Astrocyte (in vitro differentiated cells and primary cell): ENCODE data around the gene OSER1. TPM values are rescaled to one million over a fixed set of nuclear protein-coding genes. Genes with fewer than 3 reads are reported as not detected.

Source experiments
- DNase-seq: peaks from one replicate; pipeline ENCODE4 v3.0.0-alpha.2; 2010; ENCODE audit warnings: low read depth
- FAIRE-seq: peaks from 2 replicates; lab custom pipeline; 2011; peaks lifted over from hg19 to GRCh38; lab: Jason Lieb, UNC
- H2AFZ ChIP-seq: 2 replicates; pipeline ENCODE4 v1.6.0; 2012; ENCODE audit warnings: low read depth, low read length, inconsistent platforms
- H3K27ac ChIP-seq: 2 replicates; pipeline ENCODE4 v1.5.1; 2011; ENCODE audit warnings: low read depth, low read length, inconsistent platforms
- H3K27me3 ChIP-seq: 2 replicates; pipeline ENCODE4 v1.6.0; 2011; ENCODE audit warnings: low read length, inconsistent platforms; ENCODE audit not compliant: insufficient read depth
- H3K36me3 ChIP-seq: 2 replicates; pipeline ENCODE4 v1.5.1; 2011; ENCODE audit warnings: low read length, inconsistent platforms; ENCODE audit not compliant: insufficient read depth
- H3K4me1 ChIP-seq: 2 replicates; pipeline ENCODE4 v1.5.1; 2011; ENCODE audit warnings: low read length, inconsistent platforms; ENCODE audit not compliant: insufficient read depth
- H3K4me2 ChIP-seq: 2 replicates; pipeline ENCODE4 v1.6.0; 2012; ENCODE audit warnings: low read length, inconsistent platforms
- H3K4me3 ChIP-seq: 2 replicates; pipeline ENCODE4 v1.5.1; 2011; ENCODE audit warnings: low read depth, mild to moderate bottlenecking, low read length, inconsistent platforms; ENCODE audit not compliant: insufficient read depth
- H3K79me2 ChIP-seq: 2 replicates; pipeline ENCODE4 v1.6.0; 2012; ENCODE audit warnings: mild to moderate bottlenecking, low read length, inconsistent platforms; ENCODE audit not compliant: insufficient read depth
- H3K9ac ChIP-seq: 2 replicates; pipeline ENCODE4 v1.6.0; 2012; ENCODE audit warnings: mild to moderate bottlenecking, low read length, inconsistent platforms
- H3K9me3 ChIP-seq: 2 replicates; pipeline ENCODE4 v1.5.1; 2012; ENCODE audit warnings: low read depth, mild to moderate bottlenecking, low read length, inconsistent platforms; ENCODE audit not compliant: insufficient read depth
- H4K20me1 ChIP-seq: 2 replicates; pipeline ENCODE4 v1.6.0; 2012; ENCODE audit warnings: low read length, inconsistent platforms; ENCODE audit not compliant: insufficient read depth
- H3K27ac Mint-ChIP-seq: one replicate; pipeline ENCODE4 v1.8.0; 2021; ENCODE audit warnings: mild to moderate bottlenecking, mixed read lengths; ENCODE audit not compliant: unreplicated experiment
- H3K27me3 Mint-ChIP-seq: one replicate; pipeline ENCODE4 v1.8.0; 2021; ENCODE audit warnings: low read depth, mixed read lengths; ENCODE audit not compliant: unreplicated experiment
- H3K36me3 Mint-ChIP-seq: one replicate; pipeline ENCODE4 v1.8.0; 2021; ENCODE audit warnings: low read depth, mixed read lengths; ENCODE audit not compliant: unreplicated experiment
- H3K4me1 Mint-ChIP-seq: one replicate; pipeline ENCODE4 v1.8.0; 2021; ENCODE audit warnings: low read depth, mixed read lengths; ENCODE audit not compliant: unreplicated experiment
- H3K4me3 Mint-ChIP-seq: one replicate; pipeline ENCODE4 v1.8.0; 2021; ENCODE audit warnings: mild to moderate bottlenecking, moderate library complexity, mixed read lengths; ENCODE audit not compliant: unreplicated experiment
- H3K9me3 Mint-ChIP-seq: one replicate; pipeline ENCODE4 v1.8.0; 2021; ENCODE audit warnings: mild to moderate bottlenecking, mixed read lengths; ENCODE audit not compliant: unreplicated experiment
- EZH2 ChIP-seq: IDR thresholded peaks from 2 replicates; pipeline ENCODE4 v1.6.1; 2012; ENCODE audit warnings: mild to moderate bottlenecking, low read length, inconsistent platforms; ENCODE audit not compliant: insufficient read depth
- total RNA-seq: library from RNA; stranded (reverse); gene quantifications from 2 replicates; pipeline ENCODE4 v1.2.1, GENCODE V29; 2021
- TF ChIP-seq, protein P1 (sequence below): IDR thresholded peaks from 2 replicates; pipeline ENCODE4 v1.5.1; 2011; ENCODE audit warnings: low read depth, mild to moderate bottlenecking, inconsistent platforms, low read length, moderate library complexity; ENCODE audit not compliant: insufficient read depth

Gene OSER1
- total RNA-seq, 1 donor from 2014 or later = 30.9 TPM

DNA sequence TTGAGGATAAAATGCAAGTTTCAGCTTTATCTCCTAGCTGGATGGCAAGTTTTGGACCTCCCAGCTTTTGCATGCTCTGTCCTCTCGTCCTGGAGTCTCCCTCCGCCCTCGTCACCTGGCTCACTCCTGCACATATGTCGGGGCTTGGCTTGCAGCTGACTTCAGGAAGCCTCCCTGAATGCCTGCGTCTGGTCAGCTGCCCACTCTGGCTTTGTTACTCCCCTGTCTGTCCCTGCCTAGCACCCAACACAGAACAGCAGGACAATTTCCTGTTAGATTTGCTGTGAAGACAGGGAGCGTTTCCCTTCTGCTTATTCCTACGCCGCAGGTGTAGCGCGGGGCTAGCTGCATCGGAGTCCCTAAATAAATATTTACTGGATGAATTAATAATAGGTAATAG lies 29.0 kb downstream of the OSER1 start:
- H3K27me3 Mint-ChIP-seq = no peaks in the 10 kb centered on the region
- Histone ChIP-seq H3K9ac (no peak overlapping the region), H3K4me3 (no peak overlapping the region), H3K4me2 (no peak overlapping the region), H3K79me2 (peaks cover 4% of the 10 kb centered on the region), H3K4me1 (peaks cover 2% of the 10 kb centered on the region), H3K27ac (no peak overlapping the region), H4K20me1 (no peaks in the 10 kb centered on the region), H3K36me3 (no peaks in the 10 kb centered on the region), H2AFZ (peak overlapping the region; percentile 11), H3K27me3 (no peaks in the 10 kb centered on the region), H3K9me3 (no peaks in the 10 kb centered on the region)
- peaks cover 12% of the 10 kb centered on the region for H3K36me3 Mint-ChIP-seq
- no peak overlapping the region for H3K4me3 Mint-ChIP-seq
- peaks cover 36% of the 10 kb centered on the region for H3K4me1 Mint-ChIP-seq
- DNase-seq = no peak
- H3K9me3 Mint-ChIP-seq = no peaks in the 10 kb centered on the region
- TF ChIP-seq, protein P1, sequence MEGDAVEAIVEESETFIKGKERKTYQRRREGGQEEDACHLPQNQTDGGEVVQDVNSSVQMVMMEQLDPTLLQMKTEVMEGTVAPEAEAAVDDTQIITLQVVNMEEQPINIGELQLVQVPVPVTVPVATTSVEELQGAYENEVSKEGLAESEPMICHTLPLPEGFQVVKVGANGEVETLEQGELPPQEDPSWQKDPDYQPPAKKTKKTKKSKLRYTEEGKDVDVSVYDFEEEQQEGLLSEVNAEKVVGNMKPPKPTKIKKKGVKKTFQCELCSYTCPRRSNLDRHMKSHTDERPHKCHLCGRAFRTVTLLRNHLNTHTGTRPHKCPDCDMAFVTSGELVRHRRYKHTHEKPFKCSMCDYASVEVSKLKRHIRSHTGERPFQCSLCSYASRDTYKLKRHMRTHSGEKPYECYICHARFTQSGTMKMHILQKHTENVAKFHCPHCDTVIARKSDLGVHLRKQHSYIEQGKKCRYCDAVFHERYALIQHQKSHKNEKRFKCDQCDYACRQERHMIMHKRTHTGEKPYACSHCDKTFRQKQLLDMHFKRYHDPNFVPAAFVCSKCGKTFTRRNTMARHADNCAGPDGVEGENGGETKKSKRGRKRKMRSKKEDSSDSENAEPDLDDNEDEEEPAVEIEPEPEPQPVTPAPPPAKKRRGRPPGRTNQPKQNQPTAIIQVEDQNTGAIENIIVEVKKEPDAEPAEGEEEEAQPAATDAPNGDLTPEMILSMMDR = no peak
- TF ChIP-seq EZH2 = no peak
- peak overlapping the region; percentile 49 for H3K27ac Mint-ChIP-seq
- FAIRE-seq = no peak

DNA sequence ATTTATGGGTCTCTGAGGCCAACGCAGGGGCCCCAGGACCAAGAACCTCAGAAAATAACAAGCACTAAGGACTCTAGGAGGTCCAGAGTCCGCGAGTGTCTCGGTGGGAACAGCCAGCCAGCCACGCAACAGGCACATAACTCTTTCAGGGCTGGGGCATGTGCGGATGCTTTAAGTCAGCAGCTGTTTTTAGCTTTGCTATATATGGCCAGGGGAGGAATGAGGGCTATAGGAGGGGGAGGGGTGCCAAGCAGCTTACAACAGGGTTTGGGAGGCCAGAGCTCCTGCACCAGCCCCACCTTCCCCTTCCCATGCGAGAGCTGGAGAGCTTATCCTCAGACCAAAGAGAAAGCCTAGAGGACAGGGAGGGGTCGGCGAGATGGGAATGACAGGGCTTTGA lies 29.8 kb downstream of the OSER1 start:
- Histone ChIP-seq H4K20me1 (no peaks in the 10 kb centered on the region), H3K9me3 (no peaks in the 10 kb centered on the region), H3K79me2 (no peaks in the 10 kb centered on the region), H3K4me2 (peak overlapping the region; percentile 40), H3K27ac (no peak overlapping the region), H3K4me3 (no peak overlapping the region), H3K9ac (no peak overlapping the region), H3K27me3 (no peaks in the 10 kb centered on the region), H2AFZ (peak overlapping the region; percentile 37), H3K36me3 (no peaks in the 10 kb centered on the region), H3K4me1 (no peaks in the 10 kb centered on the region)
- peaks cover 15% of the 10 kb centered on the region for H3K36me3 Mint-ChIP-seq
- no peaks in the 10 kb centered on the region for H3K27me3 Mint-ChIP-seq
- H3K4me3 Mint-ChIP-seq = peak overlapping the region; percentile 62
- H3K27ac Mint-ChIP-seq = peak overlapping the region; percentile 87
- FAIRE-seq (no peak), DNase-seq (no peak)
- peaks cover 2% of the 10 kb centered on the region for H3K9me3 Mint-ChIP-seq
- no peak for TF ChIP-seq EZH2
- TF ChIP-seq, protein P1 = no peak
- H3K4me1 Mint-ChIP-seq = peaks cover 34% of the 10 kb centered on the region

DNA sequence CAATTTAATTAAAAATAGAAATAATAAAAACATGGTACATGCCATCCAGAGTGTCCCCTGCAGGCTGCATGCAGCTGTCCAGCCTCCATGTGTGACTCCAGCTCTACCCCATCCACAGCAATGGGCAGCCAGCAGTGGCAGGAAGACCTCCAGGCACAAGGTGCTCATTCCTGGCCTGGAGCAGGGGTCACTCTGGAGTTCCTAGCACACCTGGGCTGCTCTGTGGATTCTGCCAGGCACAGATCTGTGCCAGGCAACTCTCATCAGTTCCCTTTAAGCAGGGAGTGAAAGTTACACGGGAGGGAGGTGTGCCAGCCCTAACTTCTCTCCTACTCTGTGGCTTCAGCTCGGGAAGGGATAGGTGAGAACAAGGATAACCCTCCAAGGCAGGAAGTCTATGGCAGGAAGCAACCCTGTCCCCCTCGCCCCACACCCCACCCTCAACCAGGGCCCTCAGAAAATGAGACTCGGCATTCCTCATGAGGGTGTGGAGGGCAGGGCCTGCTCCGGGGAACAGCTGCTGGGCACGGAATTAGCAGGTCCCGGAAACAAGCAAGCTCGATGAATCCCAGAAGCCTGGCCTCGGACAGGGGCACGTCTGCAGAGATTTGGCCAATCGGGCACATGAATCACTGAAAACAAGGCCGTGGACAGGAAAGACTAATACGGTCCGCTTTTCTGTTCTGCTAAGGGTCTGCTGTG lies 33.6 kb downstream of the OSER1 start:
- H3K27ac Mint-ChIP-seq = no peak overlapping the region
- H3K4me1 Mint-ChIP-seq = peaks cover 23% of the 10 kb centered on the region
- no peaks in the 10 kb centered on the region for H3K36me3 ChIP-seq
- H3K9me3 Mint-ChIP-seq = peaks cover 2% of the 10 kb centered on the region
- no peak overlapping the region for H3K4me3 Mint-ChIP-seq
- TF ChIP-seq EZH2 = no peak
- TF ChIP-seq, protein P1 = no peak
- no peaks in the 10 kb centered on the region for H3K27me3 ChIP-seq
- H3K27ac ChIP-seq = no peak overlapping the region
- H3K27me3 Mint-ChIP-seq = no peaks in the 10 kb centered on the region
- H3K9me3 ChIP-seq = no peaks in the 10 kb centered on the region
- no peak overlapping the region for H2AFZ ChIP-seq
- H4K20me1 ChIP-seq = no peaks in the 10 kb centered on the region
- peaks cover 1% of the 10 kb centered on the region for H3K4me1 ChIP-seq
- no peak for DNase-seq
- no peaks in the 10 kb centered on the region for H3K79me2 ChIP-seq
- H3K9ac ChIP-seq = no peak overlapping the region
- peaks cover 11% of the 10 kb centered on the region for H3K36me3 Mint-ChIP-seq
- no peak for FAIRE-seq
- H3K4me2 ChIP-seq = no peak overlapping the region
- H3K4me3 ChIP-seq = no peak overlapping the region
